K562 (cell line): Measurements from ENCODE around the gene AGO1. TPM values are rescaled to one million over a fixed set of nuclear protein-coding genes. Genes with fewer than 3 reads are reported as not detected.

Experiments used
- DMBX1 ChIP-seq: fragments of 250-450 bp; sonication (Bioruptor Pico); IDR thresholded peaks from 2 replicates; pipeline ENCODE4 v1.8.0; 2022; ENCODE audit warnings: inconsistent platforms, mild to moderate bottlenecking, moderate library complexity, borderline replicate concordance
- E2F6 ChIP-seq, 2 experiments: IDR thresholded peaks; 2 replicates each; pipeline ENCODE4 v1.6.1; 2011; ENCODE audit warnings: borderline replicate concordance in 1 of 2, control low read depth in 1 of 2, low read depth in 1 of 2, low read length in 1 of 2, mild to moderate bottlenecking in 1 of 2, mixed read lengths in 1 of 2, moderate library complexity in 1 of 2; ENCODE audit not compliant: insufficient read depth in 1 of 2, insufficient read length in 1 of 2, poor library complexity in 1 of 2, severe bottlenecking in 1 of 2; ENCODE audit errors: extremely low read depth in 1 of 2
- ELF4 ChIP-seq: fragments of 450-650 bp; formaldehyde crosslinking; IDR thresholded peaks from 2 replicates; pipeline ENCODE4 v1.4.0; 2022; ENCODE audit warnings: missing genetic modification characterization
- FOS ChIP-seq: IDR thresholded peaks from 3 replicates; pipeline ENCODE4 v1.6.1; 2011; ENCODE audit not compliant: insufficient read length; ENCODE audit errors: extremely low read depth
- GABPA ChIP-seq: fragments of 200-800 bp; sonication (Bioruptor generic); conservative IDR thresholded peaks from 2 replicates; pipeline ENCODE4 v1.6.1; 2016; ENCODE audit warnings: low read depth, missing genetic modification characterization, missing compliant biosample characterization
- HDAC8 ChIP-seq: fragments of 450-650 bp; IDR thresholded peaks from 2 replicates; pipeline ENCODE4 v1.6.1; 2016; ENCODE audit warnings: mild to moderate bottlenecking, missing genetic modification characterization, moderate library complexity, missing compliant biosample characterization
- HNRNPUL1 ChIP-seq: fragments of 200-400 bp; formaldehyde crosslinking; IDR thresholded peaks from 2 replicates; pipeline ENCODE4 v1.6.1; 2017; ENCODE audit warnings: low read length
- HOXB6 ChIP-seq: fragments of 250-450 bp; sonication (Bioruptor Pico); IDR thresholded peaks from 2 replicates; pipeline ENCODE4 v1.5.1; 2022; ENCODE audit warnings: mild to moderate bottlenecking, borderline replicate concordance
- JUNB ChIP-seq: fragments of 450-650 bp; formaldehyde crosslinking; conservative IDR thresholded peaks from 2 replicates; pipeline ENCODE4 v1.4.0; 2020; ENCODE audit warnings: mild to moderate bottlenecking
- NFIX ChIP-seq: fragments of 250-450 bp; sonication (Bioruptor Pico); IDR thresholded peaks from 2 replicates; pipeline ENCODE4 v1.4.0; 2020; ENCODE audit warnings: low read depth, mild to moderate bottlenecking, moderate library complexity
- NR2C2 ChIP-seq, 2 experiments: fragments of 200-800 bp in 1 of 2; sonication (Bioruptor generic) in 1 of 2; sonication (generic) in 1 of 2; formaldehyde crosslinking in 1 of 2; IDR thresholded peaks; 2 replicates each; pipeline versions ENCODE4 v1.6.1 to v1.8.0; 2016 to 2022; ENCODE audit warnings: mild to moderate bottlenecking in 1 of 2, missing compliant biosample characterization in 1 of 2, missing genetic modification characterization in 1 of 2, missing genetic modification reagents in 1 of 2
- NRF1 ChIP-seq, 2 experiments: fragments of 450-650 bp; IDR thresholded peaks in 1 of 2; conservative IDR thresholded peaks in 1 of 2; 2 replicates each; pipeline ENCODE4 v1.6.1; 2014; ENCODE audit warnings: mild to moderate bottlenecking in 2 of 2
- PCBP2 ChIP-seq: fragments of 200-400 bp; formaldehyde crosslinking; IDR thresholded peaks from 2 replicates; pipeline ENCODE4 v1.6.1; 2018; ENCODE audit warnings: low read length, low read depth, mild to moderate bottlenecking, moderate library complexity; ENCODE audit not compliant: poor library complexity, severe bottlenecking
- POU5F1 ChIP-seq: fragments of 150-350 bp; IDR thresholded peaks from 2 replicates; pipeline ENCODE4 v1.6.1; 2014; ENCODE audit warnings: borderline replicate concordance, low read length, low read depth, mild to moderate bottlenecking; ENCODE audit not compliant: partially characterized antibody
- RAD21 ChIP-seq, 2 experiments: fragments of 250-450 bp in 1 of 2; fragments of 450-650 bp in 1 of 2; sonication (Bioruptor Pico) in 1 of 2; formaldehyde crosslinking in 1 of 2; IDR thresholded peaks in 1 of 2; conservative IDR thresholded peaks in 1 of 2; 2 replicates each; pipeline versions ENCODE4 v1.4.0 to v1.8.0; 2020 to 2022; ENCODE audit warnings: mild to moderate bottlenecking in 2 of 2, moderate library complexity in 1 of 2
- RBM14 ChIP-seq: fragments of 200-400 bp; formaldehyde crosslinking; IDR thresholded peaks from 2 replicates; pipeline ENCODE4 v1.6.1; 2018; ENCODE audit warnings: low read depth, mild to moderate bottlenecking, low read length, moderate library complexity, borderline replicate concordance; ENCODE audit not compliant: insufficient read depth
- SUPT5H ChIP-seq: fragments of 450-650 bp; IDR thresholded peaks from 2 replicates; pipeline ENCODE4 v1.6.1; 2016
- TAF1 ChIP-seq: IDR thresholded peaks from 2 replicates; pipeline ENCODE4 v1.6.1; 2011; ENCODE audit warnings: mild to moderate bottlenecking, low read length, moderate library complexity; ENCODE audit not compliant: insufficient read depth, control insufficient read depth, severe bottlenecking; ENCODE audit errors: extremely low read depth
- ZFP91 ChIP-seq: sonication (generic); formaldehyde crosslinking; IDR thresholded peaks from 2 replicates; pipeline ENCODE4 v1.8.0; 2022; ENCODE audit warnings: mild to moderate bottlenecking, missing genetic modification reagents
- ZNF395 ChIP-seq: fragments of 200-800 bp; sonication (Bioruptor generic); IDR thresholded peaks from 2 replicates; pipeline ENCODE4 v1.6.1; 2017; ENCODE audit warnings: missing genetic modification characterization, missing compliant biosample characterization
- polyA plus RNA-seq, 8 experiments: library from polyadenylated mRNA; depleted of rRNA in 4 of 8; stranded (reverse) in 5 of 8; unstranded in 3 of 8; fragments of >200 nt; fragmentation: Nextera tagmentation in 2 of 8; fragmentation: Illumina TruSeq in 1 of 8; extraction: Ambion mirVana in 2 of 8; extraction: Trizol in 1 of 8; gene quantifications; 2 replicates each; pipeline versions ENCODE4 v1.2.1 to v1.2.3, GENCODE V29; 2011 to 2014; ENCODE audit warnings: inconsistent platforms in 1 of 8, missing spikeins in 1 of 8
- total RNA-seq, 7 experiments: library from RNA; depleted of rRNA in 6 of 7; stranded (reverse); fragments of >200 nt in 6 of 7; fragmentation: Illumina TruSeq in 2 of 7; extraction: Trizol in 2 of 7; gene quantifications; 2 replicates each; pipeline versions ENCODE4 v1.2.1 to v1.2.3, GENCODE V29; 2011 to 2021; ENCODE audit warnings: low replicate concordance in 1 of 7

The AGO1 gene
- total and polyA plus RNA-seq, 9 of the 15 experiments (the other 6 are each of a cell fraction or from before 2014, with no cell fraction given) = 7.3 to 64.2 (median 26.0) TPM

GRCh38 chr1:35882945-35883634, at the start of gene AGO1 (continued):
- TF ChIP-seq NFIX (CRISPR knock-in tag) (no peak), JUNB (CRISPR knock-in tag) (no peak), PCBP2 (no peak), HNRNPUL1 (no peak), SUPT5H (peak; percentile 31; the same call in 1 of the 2 replicates), ELF4 (no peak), NRF1 (conservative IDR thresholded peaks at IDR 0.05 in 1 of 2, IDR thresholded peaks at IDR 0.05 in 1 of 2) (peak; percentile 95 to 96), E2F6 (IDR thresholded peaks at IDR 0.05; ENCODE audit: borderline replicate concordance in 1 of 2, extremely low read depth in 1 of 2, insufficient read depth in 1 of 2, insufficient read length in 1 of 2, low read depth in 1 of 2, low read length in 1 of 2, poor library complexity in 1 of 2, severe bottlenecking in 1 of 2) (no peak), TAF1 (peak; percentile 47), RAD21 (CRISPR knock-in tag; conservative IDR thresholded peaks at IDR 0.05 in 1 of 2, IDR thresholded peaks at IDR 0.05 in 1 of 2) (peak; percentile 56 to 73), ZFP91 (CRISPR knock-in tag) (no peak), HOXB6 (CRISPR knock-in tag) (no peak), NR2C2 (CRISPR knock-in tag; IDR thresholded peaks at IDR 0.05) (no peak), NR2C2 (tag; IDR thresholded peaks at IDR 0.05) (no peak; the same call in 1 of the 2 replicates), ZNF395 (CRISPR knock-in tag) (no peak), HDAC8 (tag) (no peak), POU5F1 (no peak), RBM14 (no peak), DMBX1 (peak; percentile 41; the same call in 1 of the 2 replicates), GABPA (peak; percentile 70), FOS (no peak)
